Loucy (cell line): Measurements from ENCODE around the gene C2orf68.

ENCODE experiments used
- CTCF ChIP-seq: fragments of 200-600 bp; sonication (generic); conservative IDR thresholded peaks from 2 replicates; pipeline ENCODE4 v1.5.1; 2014; ENCODE audit warnings: mild to moderate bottlenecking, antibody characterized with exemption, low read length
- EZH2phosphoT487 ChIP-seq: fragments of 200-600 bp; IDR thresholded peaks from 2 replicates; pipeline ENCODE4 v1.6.1; 2018; ENCODE audit warnings: antibody characterized with exemption, mild to moderate bottlenecking, moderate library complexity, borderline replicate concordance

GRCh38 chr2:85600951-85601770 is 10.7 kb downstream of the C2orf68 start:
- TF ChIP-seq CTCF: no peak
- no peak for TF ChIP-seq EZH2phosphoT487
